Astrocyte (in vitro differentiated cells and primary cell): ENCODE results near the gene TLNRD1. TPM values are rescaled to one million over a fixed set of nuclear protein-coding genes. Genes with fewer than 3 reads are reported as not detected.

ENCODE experiments used
- DNase-seq: peaks from one replicate; pipeline ENCODE4 v3.0.0-alpha.2; 2010; ENCODE audit warnings: low read depth
- FAIRE-seq: peaks from 2 replicates; lab custom pipeline; 2011; peaks lifted over from hg19 to GRCh38; lab: Jason Lieb, UNC
- H2AFZ ChIP-seq: 2 replicates; pipeline ENCODE4 v1.6.0; 2012; ENCODE audit warnings: low read depth, low read length, inconsistent platforms
- H3K27ac ChIP-seq: 2 replicates; pipeline ENCODE4 v1.5.1; 2011; ENCODE audit warnings: low read depth, low read length, inconsistent platforms
- H3K27me3 ChIP-seq: 2 replicates; pipeline ENCODE4 v1.6.0; 2011; ENCODE audit warnings: low read length, inconsistent platforms; ENCODE audit not compliant: insufficient read depth
- H3K36me3 ChIP-seq: 2 replicates; pipeline ENCODE4 v1.5.1; 2011; ENCODE audit warnings: low read length, inconsistent platforms; ENCODE audit not compliant: insufficient read depth
- H3K4me1 ChIP-seq: 2 replicates; pipeline ENCODE4 v1.5.1; 2011; ENCODE audit warnings: low read length, inconsistent platforms; ENCODE audit not compliant: insufficient read depth
- H3K4me2 ChIP-seq: 2 replicates; pipeline ENCODE4 v1.6.0; 2012; ENCODE audit warnings: low read length, inconsistent platforms
- H3K4me3 ChIP-seq: 2 replicates; pipeline ENCODE4 v1.5.1; 2011; ENCODE audit warnings: low read depth, mild to moderate bottlenecking, low read length, inconsistent platforms; ENCODE audit not compliant: insufficient read depth
- H3K79me2 ChIP-seq: 2 replicates; pipeline ENCODE4 v1.6.0; 2012; ENCODE audit warnings: mild to moderate bottlenecking, low read length, inconsistent platforms; ENCODE audit not compliant: insufficient read depth
- H3K9ac ChIP-seq: 2 replicates; pipeline ENCODE4 v1.6.0; 2012; ENCODE audit warnings: mild to moderate bottlenecking, low read length, inconsistent platforms
- H3K9me3 ChIP-seq: 2 replicates; pipeline ENCODE4 v1.5.1; 2012; ENCODE audit warnings: low read depth, mild to moderate bottlenecking, low read length, inconsistent platforms; ENCODE audit not compliant: insufficient read depth
- H4K20me1 ChIP-seq: 2 replicates; pipeline ENCODE4 v1.6.0; 2012; ENCODE audit warnings: low read length, inconsistent platforms; ENCODE audit not compliant: insufficient read depth
- H3K27ac Mint-ChIP-seq: one replicate; pipeline ENCODE4 v1.8.0; 2021; ENCODE audit warnings: mild to moderate bottlenecking, mixed read lengths; ENCODE audit not compliant: unreplicated experiment
- H3K27me3 Mint-ChIP-seq: one replicate; pipeline ENCODE4 v1.8.0; 2021; ENCODE audit warnings: low read depth, mixed read lengths; ENCODE audit not compliant: unreplicated experiment
- H3K36me3 Mint-ChIP-seq: one replicate; pipeline ENCODE4 v1.8.0; 2021; ENCODE audit warnings: low read depth, mixed read lengths; ENCODE audit not compliant: unreplicated experiment
- H3K4me1 Mint-ChIP-seq: one replicate; pipeline ENCODE4 v1.8.0; 2021; ENCODE audit warnings: low read depth, mixed read lengths; ENCODE audit not compliant: unreplicated experiment
- H3K4me3 Mint-ChIP-seq: one replicate; pipeline ENCODE4 v1.8.0; 2021; ENCODE audit warnings: mild to moderate bottlenecking, moderate library complexity, mixed read lengths; ENCODE audit not compliant: unreplicated experiment
- H3K9me3 Mint-ChIP-seq: one replicate; pipeline ENCODE4 v1.8.0; 2021; ENCODE audit warnings: mild to moderate bottlenecking, mixed read lengths; ENCODE audit not compliant: unreplicated experiment
- CTCF ChIP-seq: IDR thresholded peaks from 2 replicates; pipeline ENCODE4 v1.5.1; 2011; ENCODE audit warnings: low read depth, mild to moderate bottlenecking, inconsistent platforms, low read length, moderate library complexity; ENCODE audit not compliant: insufficient read depth
- EZH2 ChIP-seq: IDR thresholded peaks from 2 replicates; pipeline ENCODE4 v1.6.1; 2012; ENCODE audit warnings: mild to moderate bottlenecking, low read length, inconsistent platforms; ENCODE audit not compliant: insufficient read depth
- total RNA-seq: library from RNA; stranded (reverse); gene quantifications from 2 replicates; pipeline ENCODE4 v1.2.1, GENCODE V29; 2021

Gene TLNRD1
- total RNA-seq, 1 donor from 2014 or later: 24.2 TPM

DNA sequence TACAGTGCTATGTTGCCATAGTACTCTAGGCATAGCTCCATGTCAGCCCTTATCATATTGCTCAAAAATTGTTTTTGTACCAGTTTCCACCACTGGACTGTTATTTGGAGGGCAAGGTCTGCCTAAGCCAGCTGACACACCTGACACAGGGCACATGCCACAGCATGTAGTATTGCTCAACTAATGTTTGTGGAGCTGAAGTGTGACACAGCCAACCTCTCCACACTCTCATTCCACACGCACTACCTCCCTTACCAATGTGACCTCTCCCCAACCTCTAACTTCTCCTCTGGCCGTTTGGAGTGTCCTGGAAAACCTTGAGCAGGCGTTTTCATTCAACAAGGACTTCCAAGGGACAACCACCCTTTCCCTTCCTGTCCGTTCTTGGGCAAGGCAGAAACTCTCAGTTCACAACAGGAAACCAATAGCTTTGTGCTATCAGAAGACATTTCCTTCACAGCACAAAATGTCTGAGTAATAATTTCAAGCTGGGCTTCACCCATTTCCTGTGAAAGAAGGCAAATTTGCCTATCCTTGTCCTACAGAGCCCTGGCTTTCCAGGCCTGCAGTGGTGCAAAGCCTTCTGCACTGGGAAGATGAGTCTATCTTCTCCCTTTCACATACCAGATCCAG lies 38.4 kb downstream of the TLNRD1 start:
- peaks cover 7% of the 10 kb centered on the region for H3K27me3 Mint-ChIP-seq
- Histone ChIP-seq H3K36me3 (no peaks in the 10 kb centered on the region), H4K20me1 (no peaks in the 10 kb centered on the region), H3K4me3 (no peak overlapping the region), H2AFZ (peak overlapping the region; percentile 40), H3K4me2 (no peak overlapping the region), H3K9me3 (no peaks in the 10 kb centered on the region), H3K27ac (no peak overlapping the region), H3K4me1 (no peaks in the 10 kb centered on the region), H3K79me2 (no peaks in the 10 kb centered on the region), H3K27me3 (no peaks in the 10 kb centered on the region), H3K9ac (no peak overlapping the region)
- DNase-seq: no peak
- FAIRE-seq: no peak
- H3K27ac Mint-ChIP-seq: no peak overlapping the region
- H3K36me3 Mint-ChIP-seq: no peaks in the 10 kb centered on the region
- no peak overlapping the region for H3K4me3 Mint-ChIP-seq
- peaks cover 2% of the 10 kb centered on the region for H3K4me1 Mint-ChIP-seq
- peaks cover 2% of the 10 kb centered on the region for H3K9me3 Mint-ChIP-seq
- TF ChIP-seq EZH2 (no peak), CTCF (no peak)

DNA sequence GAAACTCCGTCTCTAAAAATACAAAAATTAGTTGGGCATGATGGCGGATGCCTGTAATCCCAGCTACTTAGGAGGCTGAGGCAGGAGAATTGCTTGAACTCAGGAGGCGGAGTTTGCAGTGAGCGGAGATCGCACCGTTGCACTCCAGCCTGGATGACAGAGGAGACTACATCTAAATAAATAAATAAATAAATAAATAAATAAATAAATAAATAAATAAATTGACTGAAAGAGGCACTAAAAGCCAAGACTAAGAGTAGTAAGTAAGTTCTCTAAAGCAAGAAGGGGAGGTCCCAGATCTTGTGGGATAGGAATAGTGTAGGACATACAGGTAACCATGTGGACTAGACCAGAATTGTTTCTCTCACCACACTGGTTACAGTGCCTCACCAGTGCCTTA lies 40.0 kb downstream of the TLNRD1 start:
- Histone ChIP-seq H2AFZ (no peak overlapping the region), H3K27me3 (no peaks in the 10 kb centered on the region), H3K79me2 (no peaks in the 10 kb centered on the region), H3K36me3 (no peaks in the 10 kb centered on the region), H3K4me3 (no peak overlapping the region), H4K20me1 (no peaks in the 10 kb centered on the region), H3K27ac (no peak overlapping the region), H3K9me3 (no peaks in the 10 kb centered on the region), H3K4me2 (no peak overlapping the region), H3K4me1 (no peaks in the 10 kb centered on the region), H3K9ac (no peak overlapping the region)
- DNase-seq (no peak), FAIRE-seq (no peak)
- H3K27me3 Mint-ChIP-seq: peaks cover 7% of the 10 kb centered on the region
- H3K27ac Mint-ChIP-seq: no peak overlapping the region
- peaks cover 3% of the 10 kb centered on the region for H3K9me3 Mint-ChIP-seq
- H3K4me3 Mint-ChIP-seq: no peak overlapping the region
- TF ChIP-seq CTCF (no peak), EZH2 (no peak)
- no peaks in the 10 kb centered on the region for H3K36me3 Mint-ChIP-seq
- peaks cover 2% of the 10 kb centered on the region for H3K4me1 Mint-ChIP-seq

DNA sequence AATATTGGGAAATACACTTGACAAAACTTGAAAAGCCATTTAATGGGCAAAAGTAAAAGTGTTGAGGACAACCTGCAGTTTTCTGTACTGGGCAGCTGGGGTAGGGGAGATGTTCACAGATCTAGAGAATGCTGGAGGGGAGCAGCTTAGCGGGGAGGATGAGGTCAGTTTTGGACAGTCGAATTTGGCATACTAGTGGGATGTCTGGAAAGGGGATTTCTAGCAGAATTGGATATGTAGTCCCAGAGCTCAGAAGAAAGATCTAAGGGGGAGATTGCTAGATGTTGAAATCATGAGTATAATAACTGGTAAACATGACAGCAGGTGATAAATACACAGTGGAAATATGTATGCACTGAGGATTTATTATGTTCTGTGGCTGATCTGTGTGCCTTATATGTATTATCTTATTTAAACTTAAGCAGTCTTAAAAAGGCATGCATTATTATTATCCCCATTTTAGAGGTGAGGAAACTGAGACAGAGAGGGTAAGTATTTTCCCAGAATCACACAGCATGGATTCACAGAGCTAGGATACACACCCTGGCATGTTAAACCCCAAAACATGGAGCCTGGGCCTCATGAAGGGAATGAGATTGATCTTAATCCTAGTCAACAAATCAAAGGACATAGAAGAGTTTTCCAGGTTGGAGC lies 42.7 kb downstream of the TLNRD1 start:
- H3K4me1 ChIP-seq: no peaks in the 10 kb centered on the region
- H3K27ac ChIP-seq: no peak overlapping the region
- H2AFZ ChIP-seq: no peak overlapping the region
- H3K36me3 ChIP-seq: no peaks in the 10 kb centered on the region
- H3K27me3 ChIP-seq: no peaks in the 10 kb centered on the region
- H3K9me3 ChIP-seq: no peaks in the 10 kb centered on the region
- Mint-ChIP-seq H3K4me1 (peaks cover 2% of the 10 kb centered on the region), H3K36me3 (no peaks in the 10 kb centered on the region), H3K4me3 (no peak overlapping the region), H3K27me3 (peaks cover 7% of the 10 kb centered on the region), H3K27ac (no peak overlapping the region), H3K9me3 (peaks cover 10% of the 10 kb centered on the region)
- no peak for FAIRE-seq
- no peak overlapping the region for H3K4me2 ChIP-seq
- no peaks in the 10 kb centered on the region for H3K79me2 ChIP-seq
- H3K4me3 ChIP-seq: no peak overlapping the region
- TF ChIP-seq EZH2: no peak
- TF ChIP-seq CTCF: no peak
- H3K9ac ChIP-seq: no peak overlapping the region
- no peak for DNase-seq
- H4K20me1 ChIP-seq: no peaks in the 10 kb centered on the region
